AG10803 (cell line): ENCODE measurements around the gene CDK6.

Experiments used
- DNase-seq: peaks from one replicate; pipeline ENCODE4 v3.0.0; 2010; ENCODE audit warnings: low read depth
- H3K4me3 ChIP-seq: 2 replicates; pipeline ENCODE4 v1.5.1; 2011; ENCODE audit warnings: mild to moderate bottlenecking, low read length, control low read depth
- CTCF ChIP-seq: conservative IDR thresholded peaks from 2 replicates; pipeline ENCODE4 v1.5.1; 2011; ENCODE audit warnings: mild to moderate bottlenecking, low read length, control low read depth, inconsistent platforms

CDK6 gene

GRCh38 chr7:92813390-92814024 is 22.9 kb downstream of the CDK6 start:
- TF ChIP-seq CTCF = no peak
- no peak overlapping the region for H3K4me3 ChIP-seq
- DNase-seq = peak; percentile 39

- no peak for TF ChIP-seq CTCF
- DNase-seq = no peak
- no peak overlapping the region for H3K4me3 ChIP-seq
These were observed 25.2 kb downstream of the CDK6 start for GRCh38 chr7:92811158-92811557.

- DNase-seq = peak; percentile 94
- H3K4me3 ChIP-seq = no peak overlapping the region
- TF ChIP-seq CTCF = no peak
These were observed 26.4 kb downstream of the CDK6 start for GRCh38 chr7:92809760-92810573.

- no peak overlapping the region for H3K4me3 ChIP-seq
These were observed 27.0 kb downstream of the CDK6 start for GRCh38 chr7:92809397-92809759.

GRCh38 chr7:92808635-92809034 is 27.7 kb downstream of the CDK6 start:
- no peak for TF ChIP-seq CTCF
- DNase-seq = no peak
- H3K4me3 ChIP-seq = no peak overlapping the region

More at GRCh38 chr7:92809397-92809759, 27.0 kb downstream of the CDK6 start:
- TF ChIP-seq CTCF = no peak
- no peak for DNase-seq

- peak; percentile 46 for DNase-seq
- no peak for TF ChIP-seq CTCF
- no peak overlapping the region for H3K4me3 ChIP-seq
These were observed 28.4 kb downstream of the CDK6 start for GRCh38 chr7:92808006-92808405.

GRCh38 chr7:92806496-92806895 is 29.9 kb downstream of the CDK6 start:
- DNase-seq = no peak
- TF ChIP-seq CTCF = no peak
- H3K4me3 ChIP-seq = no peak overlapping the region
